SK-N-MC (cell line): ENCODE measurements around the gene TRMT61B.

Source experiments
- EZH2 ChIP-seq: fragments of 200-600 bp; sonication (generic); IDR thresholded peaks from one replicate; pipeline ENCODE4 v1.6.1; 2017; ENCODE audit warnings: antibody characterized with exemption
- POLR2AphosphoS5 ChIP-seq: IDR thresholded peaks from 2 replicates; pipeline ENCODE4 v1.6.1; 2012; ENCODE audit warnings: mild to moderate bottlenecking, low read depth, low read length, borderline replicate concordance

DNA sequence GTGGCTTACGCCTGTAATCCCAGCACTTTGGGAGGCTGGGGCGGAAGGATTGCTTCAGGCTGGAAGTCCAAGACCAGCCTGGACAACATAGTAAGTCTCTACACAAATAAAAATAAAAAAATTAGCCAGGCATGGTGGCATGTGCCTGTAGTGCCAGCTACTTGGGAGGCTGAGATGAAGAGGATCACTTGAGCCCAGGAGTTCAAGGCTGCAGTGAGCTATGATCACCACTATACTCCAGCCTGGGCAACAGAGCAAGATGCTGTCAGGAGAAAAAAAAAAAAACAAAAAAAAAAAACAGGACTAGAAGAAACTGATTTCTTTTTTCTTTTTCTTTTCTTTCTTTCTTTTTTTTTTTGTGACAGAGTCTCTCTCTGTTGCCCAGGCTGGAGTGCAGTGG is 45.9 kb downstream of the TRMT61B start:
- no peak for TF ChIP-seq EZH2
- no peak for TF ChIP-seq POLR2AphosphoS5
